Endothelial cell (in vitro differentiated cells): ENCODE results near the gene NFE2L2. TPM values are rescaled to one million over a fixed set of nuclear protein-coding genes. Genes with fewer than 3 reads are reported as not detected.
A peak's percentile ranks its signal among the peaks of the same experiment; 100 is the strongest.

ENCODE experiments used
- DNase-seq: peaks from one replicate; pipeline ENCODE4 v3.0.0; 2021; ENCODE audit warnings: low spot score
- H3K27ac Mint-ChIP-seq: one replicate; pipeline ENCODE4 v1.8.0; 2021; ENCODE audit warnings: mixed read lengths, inconsistent platforms; ENCODE audit not compliant: unreplicated experiment
- H3K27me3 Mint-ChIP-seq: one replicate; pipeline ENCODE4 v1.8.0; 2021; ENCODE audit warnings: mild to moderate bottlenecking, moderate library complexity, mixed read lengths, inconsistent platforms; ENCODE audit not compliant: unreplicated experiment
- H3K36me3 Mint-ChIP-seq: one replicate; pipeline ENCODE4 v1.8.0; 2021; ENCODE audit warnings: mild to moderate bottlenecking, low read depth, mixed read lengths, inconsistent platforms; ENCODE audit not compliant: unreplicated experiment
- H3K4me1 Mint-ChIP-seq: one replicate; pipeline ENCODE4 v1.8.0; 2021; ENCODE audit warnings: mild to moderate bottlenecking, mixed read lengths, inconsistent platforms; ENCODE audit not compliant: unreplicated experiment
- H3K4me3 Mint-ChIP-seq: one replicate; pipeline ENCODE4 v1.8.0; 2021; ENCODE audit warnings: mild to moderate bottlenecking, mixed read lengths, inconsistent platforms; ENCODE audit not compliant: unreplicated experiment
- H3K9me3 Mint-ChIP-seq: one replicate; pipeline ENCODE4 v1.8.0; 2021; ENCODE audit warnings: mixed read lengths, inconsistent platforms; ENCODE audit not compliant: unreplicated experiment
- CTCF ChIP-seq: fragments of 200-600 bp; sonication (generic); IDR thresholded peaks from one replicate; pipeline ENCODE4 v1.5.0; 2021; ENCODE audit warnings: antibody characterized with exemption; ENCODE audit not compliant: unreplicated experiment
- total RNA-seq: library from RNA; stranded (reverse); fragmentation: NEBNext Ultra II Directional; extraction: Animal tissue kit (Norgen Biotek cat#: 25700); gene quantifications from one replicate; pipeline ENCODE4 v1.2.1, GENCODE V29; 2021; ENCODE audit not compliant: unreplicated experiment

NFE2L2 gene
- total RNA-seq, 1 donor from 2014 or later: 50.6 TPM

GRCh38 chr2:177256695-177257094, 7.8 kb downstream of the NFE2L2 start:
- no peak overlapping the region for H3K27ac Mint-ChIP-seq
- peaks cover 54% of the 10 kb centered on the region for H3K4me1 Mint-ChIP-seq
- peaks cover 5% of the 10 kb centered on the region for H3K36me3 Mint-ChIP-seq
- TF ChIP-seq CTCF: no peak
- H3K27me3 Mint-ChIP-seq: no peaks in the 10 kb centered on the region
- H3K4me3 Mint-ChIP-seq: no peak overlapping the region
- DNase-seq: no peak
- no peaks in the 10 kb centered on the region for H3K9me3 Mint-ChIP-seq

GRCh38 chr2:177256026-177256425, 8.5 kb downstream of the NFE2L2 start:
- no peak for DNase-seq
- H3K36me3 Mint-ChIP-seq: peaks cover 10% of the 10 kb centered on the region
- no peaks in the 10 kb centered on the region for H3K9me3 Mint-ChIP-seq
- no peak overlapping the region for H3K4me3 Mint-ChIP-seq
- H3K27me3 Mint-ChIP-seq: no peaks in the 10 kb centered on the region
- no peak overlapping the region for H3K27ac Mint-ChIP-seq
- peaks cover 53% of the 10 kb centered on the region for H3K4me1 Mint-ChIP-seq
- TF ChIP-seq CTCF: no peak

- TF ChIP-seq CTCF: no peak
- H3K4me1 Mint-ChIP-seq: peaks cover 55% of the 10 kb centered on the region
- peaks cover 10% of the 10 kb centered on the region for H3K36me3 Mint-ChIP-seq
- H3K9me3 Mint-ChIP-seq: no peaks in the 10 kb centered on the region
- no peak for DNase-seq
- H3K4me3 Mint-ChIP-seq: no peak overlapping the region
- H3K27ac Mint-ChIP-seq: no peak overlapping the region
- no peaks in the 10 kb centered on the region for H3K27me3 Mint-ChIP-seq
Observed at GRCh38 chr2:177255227-177255601, 9.3 kb downstream of the NFE2L2 start.

GRCh38 chr2:177254433-177255226, 9.9 kb downstream of the NFE2L2 start:
- H3K9me3 Mint-ChIP-seq: no peaks in the 10 kb centered on the region
- H3K36me3 Mint-ChIP-seq: peaks cover 10% of the 10 kb centered on the region
- peak; percentile 81 for TF ChIP-seq CTCF
- peak; percentile 70 for DNase-seq
- peaks cover 55% of the 10 kb centered on the region for H3K4me1 Mint-ChIP-seq
- H3K4me3 Mint-ChIP-seq: no peak overlapping the region
- peak overlapping the region; percentile 53 for H3K27ac Mint-ChIP-seq
- H3K27me3 Mint-ChIP-seq: no peaks in the 10 kb centered on the region

DNA sequence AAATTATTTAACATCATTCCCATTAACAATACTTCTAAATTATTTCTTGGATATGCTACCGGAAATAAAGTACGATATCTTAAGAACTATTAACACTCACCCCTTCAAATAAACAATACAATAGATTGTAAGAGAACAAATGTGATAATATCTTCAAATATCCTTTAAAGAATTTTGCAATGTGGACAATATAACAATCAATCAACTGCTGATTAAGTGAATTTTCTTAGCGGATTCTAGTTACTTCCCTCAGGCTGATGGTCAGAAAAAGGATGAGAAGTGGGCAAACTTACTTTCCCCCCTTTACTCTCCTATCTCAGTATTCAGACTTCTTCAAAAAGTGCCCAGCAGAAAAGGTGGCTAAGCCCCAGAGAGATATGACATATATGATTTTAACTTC, 10.8 kb downstream of the NFE2L2 start:
- Mint-ChIP-seq H3K4me3 (no peak overlapping the region), H3K27ac (no peak overlapping the region), H3K27me3 (no peaks in the 10 kb centered on the region), H3K4me1 (peaks cover 55% of the 10 kb centered on the region), H3K9me3 (no peaks in the 10 kb centered on the region), H3K36me3 (peaks cover 10% of the 10 kb centered on the region)
- no peak for TF ChIP-seq CTCF
- DNase-seq: no peak
